ENCODE measurements around the gene CKAP2L. TPM values are rescaled to one million over a fixed set of nuclear protein-coding genes. Genes with fewer than 3 reads are reported as not detected.
"Not testable (repeated sequence)": the region's sequence is repeated elsewhere in the genome, so short reads cannot be mapped to it uniquely, and the experiment has no call there.

The CKAP2L gene
- total RNA-seq, 2 donors from 2014 or later, result 6.4 to 13.5 TPM

DNA sequence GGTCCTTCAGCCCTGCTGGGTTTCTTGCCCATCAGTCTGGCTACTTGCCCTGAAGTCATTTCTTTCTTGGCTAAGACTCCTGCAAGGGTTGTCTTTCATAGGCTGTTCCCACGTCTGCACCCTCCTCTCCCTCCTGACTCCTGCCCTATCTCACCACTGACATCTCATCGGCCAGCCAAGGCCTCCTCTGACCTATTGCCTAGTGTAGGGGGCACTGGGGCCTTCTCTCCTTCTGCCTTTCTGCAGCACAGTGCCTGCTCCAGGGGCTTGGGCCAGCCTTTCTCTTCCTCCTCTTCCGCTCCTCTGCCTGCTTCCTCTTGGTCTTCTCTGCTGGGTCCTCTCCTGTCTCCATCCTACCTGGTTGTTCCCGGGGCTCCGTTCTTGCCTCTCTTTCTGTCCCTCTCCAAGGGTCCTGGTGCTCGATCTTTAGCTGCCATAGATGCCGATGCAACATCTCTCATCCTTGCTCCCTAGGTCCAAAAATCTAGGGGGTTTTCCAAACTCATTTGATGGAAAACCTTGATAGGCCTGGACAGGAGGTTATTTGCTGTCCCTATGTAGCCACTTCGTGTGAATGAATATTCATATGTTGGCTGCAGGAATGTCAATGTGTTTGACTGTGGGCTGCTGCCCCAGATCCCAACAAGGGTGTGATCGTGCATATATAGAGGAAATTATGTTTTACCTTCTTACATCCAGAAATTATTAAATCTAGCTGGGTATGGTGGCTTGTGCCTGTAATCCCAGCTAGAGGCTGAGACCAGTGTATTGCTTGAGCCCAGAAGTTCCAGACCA lies 53.3 kb downstream of the CKAP2L start:
- no peaks in the 10 kb centered on the region for H3K27me3 ChIP-seq
- H3K27ac ChIP-seq, result no peak overlapping the region
- no peaks in the 10 kb centered on the region for H3K36me3 ChIP-seq
- H3K4me1 ChIP-seq, result no peaks in the 10 kb centered on the region
- no peaks in the 10 kb centered on the region for H3K9me3 ChIP-seq
- no peak overlapping the region for H3K9ac ChIP-seq (ENCODE audit: low read depth in 2 of 2, low read length in 2 of 2)
- no peak overlapping the region for H3K4me3 ChIP-seq
- intact Hi-C loops (cut with DNase I), result no loop called here
- TF ChIP-seq, protein P1, sequence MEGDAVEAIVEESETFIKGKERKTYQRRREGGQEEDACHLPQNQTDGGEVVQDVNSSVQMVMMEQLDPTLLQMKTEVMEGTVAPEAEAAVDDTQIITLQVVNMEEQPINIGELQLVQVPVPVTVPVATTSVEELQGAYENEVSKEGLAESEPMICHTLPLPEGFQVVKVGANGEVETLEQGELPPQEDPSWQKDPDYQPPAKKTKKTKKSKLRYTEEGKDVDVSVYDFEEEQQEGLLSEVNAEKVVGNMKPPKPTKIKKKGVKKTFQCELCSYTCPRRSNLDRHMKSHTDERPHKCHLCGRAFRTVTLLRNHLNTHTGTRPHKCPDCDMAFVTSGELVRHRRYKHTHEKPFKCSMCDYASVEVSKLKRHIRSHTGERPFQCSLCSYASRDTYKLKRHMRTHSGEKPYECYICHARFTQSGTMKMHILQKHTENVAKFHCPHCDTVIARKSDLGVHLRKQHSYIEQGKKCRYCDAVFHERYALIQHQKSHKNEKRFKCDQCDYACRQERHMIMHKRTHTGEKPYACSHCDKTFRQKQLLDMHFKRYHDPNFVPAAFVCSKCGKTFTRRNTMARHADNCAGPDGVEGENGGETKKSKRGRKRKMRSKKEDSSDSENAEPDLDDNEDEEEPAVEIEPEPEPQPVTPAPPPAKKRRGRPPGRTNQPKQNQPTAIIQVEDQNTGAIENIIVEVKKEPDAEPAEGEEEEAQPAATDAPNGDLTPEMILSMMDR (IDR thresholded peaks at IDR 0.05), result no peak
- DNase-seq, result no peak

DNA sequence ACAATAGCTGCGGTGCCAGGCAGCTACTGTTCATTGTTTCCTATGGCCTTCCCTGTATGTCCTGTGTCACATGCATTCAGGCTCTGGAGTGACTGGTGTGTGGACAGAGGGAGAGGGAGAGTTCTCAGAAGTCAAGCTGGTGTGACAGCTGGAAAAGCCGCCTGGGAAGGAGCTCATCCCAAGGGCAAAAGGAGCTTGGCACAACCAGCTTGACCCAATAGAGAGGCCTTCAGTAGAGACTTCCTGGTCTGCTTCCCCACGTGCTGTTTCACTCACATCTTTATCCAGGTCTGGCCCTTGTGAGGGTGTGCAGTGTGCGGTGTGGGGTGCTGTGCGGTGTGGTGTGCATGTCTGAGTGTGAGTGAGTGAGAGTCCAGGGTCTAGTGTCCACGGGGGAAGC lies 54.7 kb downstream of the CKAP2L start:
- H3K9me3 ChIP-seq, result no peaks in the 10 kb centered on the region
- intact Hi-C loops (cut with DNase I), result no loop called here
- TF ChIP-seq, protein P1 (IDR thresholded peaks at IDR 0.05), result no peak
- no peak overlapping the region for H3K9ac ChIP-seq (ENCODE audit: low read depth in 2 of 2, low read length in 2 of 2)
- no peaks in the 10 kb centered on the region for H3K36me3 ChIP-seq
- no peaks in the 10 kb centered on the region for H3K4me1 ChIP-seq
- H3K4me3 ChIP-seq, result no peak overlapping the region
- H3K27me3 ChIP-seq, result no peaks in the 10 kb centered on the region
- no peak for DNase-seq
- no peak overlapping the region for H3K27ac ChIP-seq

GRCh38 chr2:112708968-112709367 lies 55.4 kb downstream of the CKAP2L start:
- intact Hi-C loops (cut with DNase I), result no loop called here
- Histone ChIP-seq H3K27ac (no peak overlapping the region), H3K9ac (ENCODE audit: low read depth in 2 of 2, low read length in 2 of 2) (no peak overlapping the region), H3K27me3 (no peaks in the 10 kb centered on the region), H3K4me3 (no peak overlapping the region), H3K36me3 (no peaks in the 10 kb centered on the region), H3K9me3 (no peaks in the 10 kb centered on the region), H3K4me1 (no peaks in the 10 kb centered on the region)
- TF ChIP-seq, protein P1 (IDR thresholded peaks at IDR 0.05), result no peak
- no peak for DNase-seq

DNA sequence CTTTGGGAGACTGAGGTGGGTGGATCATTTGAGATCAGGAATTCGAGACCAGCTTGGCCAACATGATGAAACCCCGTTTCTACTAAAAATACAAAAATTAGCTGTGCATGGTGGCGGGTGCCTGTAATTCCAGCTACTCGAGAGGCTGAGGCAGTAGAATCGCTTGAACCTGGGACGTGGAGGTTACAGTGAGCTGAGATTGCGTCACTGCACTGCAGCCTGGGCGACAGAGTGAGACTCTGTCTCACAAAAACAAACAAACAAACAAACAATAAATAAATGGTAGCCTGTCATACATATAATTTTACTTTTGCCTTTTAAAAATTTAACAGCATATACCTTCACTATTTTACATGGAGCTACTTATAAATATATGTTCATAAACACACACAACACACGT lies 57.5 kb downstream of the CKAP2L start:
- H3K4me3 ChIP-seq; intact Hi-C loops (cut with DNase I); DNase-seq: not testable (repeated sequence)

DNA sequence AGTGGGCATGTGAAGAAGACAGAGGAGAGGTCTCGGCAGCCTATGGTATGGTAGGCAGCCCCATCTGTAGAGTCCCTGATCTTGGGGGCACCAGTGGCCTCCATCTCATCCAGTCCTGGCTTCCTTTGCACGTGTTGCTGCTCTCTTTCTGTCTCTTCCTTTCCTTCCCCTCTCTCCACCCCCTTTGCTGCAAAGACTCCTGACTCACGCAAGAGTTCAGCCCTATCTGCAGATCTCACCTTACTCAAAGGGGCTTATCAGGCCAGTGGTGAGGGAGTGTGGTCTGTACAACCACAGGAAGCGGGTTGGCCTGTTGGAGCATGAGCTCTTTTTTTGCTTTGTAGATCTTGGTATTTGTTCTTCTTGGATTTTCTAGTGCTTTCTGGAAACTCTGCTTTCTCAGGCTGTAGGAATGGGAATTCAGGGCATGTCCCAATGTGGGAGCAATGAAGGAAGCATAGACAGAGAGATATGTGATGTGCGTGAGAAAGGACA lies 58.2 kb downstream of the CKAP2L start:
- no peak overlapping the region for H3K9ac ChIP-seq (ENCODE audit: low read depth in 2 of 2, low read length in 2 of 2)
- no peaks in the 10 kb centered on the region for H3K36me3 ChIP-seq
- H3K4me3 ChIP-seq, result no peak overlapping the region
- intact Hi-C loops (cut with DNase I), result no loop called here
- no peaks in the 10 kb centered on the region for H3K4me1 ChIP-seq
- no peaks in the 10 kb centered on the region for H3K27me3 ChIP-seq
- no peak overlapping the region for H3K27ac ChIP-seq
- TF ChIP-seq, protein P1 (IDR thresholded peaks at IDR 0.05), result no peak
- DNase-seq, result no peak
- H3K9me3 ChIP-seq, result no peaks in the 10 kb centered on the region

More for the DNA sequence above, 57.5 kb downstream of the CKAP2L start:
- not testable (repeated sequence) for H3K27ac ChIP-seq; H3K36me3 ChIP-seq; H3K9ac ChIP-seq (ENCODE audit: low read depth in 2 of 2, low read length in 2 of 2); H3K9me3 ChIP-seq; H3K4me1 ChIP-seq; H3K27me3 ChIP-seq

- Histone ChIP-seq H3K27me3 (no peaks in the 10 kb centered on the region), H3K36me3 (no peaks in the 10 kb centered on the region), H3K9me3 (no peaks in the 10 kb centered on the region), H3K4me1 (no peaks in the 10 kb centered on the region), H3K27ac (no peak overlapping the region), H3K9ac (ENCODE audit: low read depth in 2 of 2, low read length in 2 of 2) (no peak overlapping the region), H3K4me3 (no peak overlapping the region)
- TF ChIP-seq, protein P1 (IDR thresholded peaks at IDR 0.05), result no peak
- intact Hi-C loops (cut with DNase I), result no loop called here
- DNase-seq, result no peak
These were observed 58.8 kb downstream of the CKAP2L start for GRCh38 chr2:112705575-112705974.
